Measurements from ENCODE around the gene KRT33A. TPM values are rescaled to one million over a fixed set of nuclear protein-coding genes. Genes with fewer than 3 reads are reported as not detected.

KRT33A gene
- total and polyA plus RNA-seq, 2 of the 8 experiments (the other 6 are each of a cell fraction or from before 2014, with no cell fraction given): not detected

- FAIRE-seq (no peak), DNase-seq (ENCODE audit: low read depth in 1 of 2, low spot score in 2 of 2) (no peak)
- Histone ChIP-seq H3K27ac (ENCODE audit: low read depth, low read length) (no peak overlapping the region), H3K23me2 (ENCODE audit: low read depth, low read length) (no peaks in the 10 kb centered on the region), H4K5ac (ENCODE audit: insufficient read length, low read depth, low read length) (no peak overlapping the region), H2BK5ac (ENCODE audit: low read depth, low read length) (no peak overlapping the region), H2AFZ (ENCODE audit: low read length) (no peak overlapping the region), H3K23ac (ENCODE audit: insufficient read length) (no peak overlapping the region), H4K8ac (ENCODE audit: extremely low read depth, insufficient read depth, low read length) (no peak overlapping the region), H3K79me2 (ENCODE audit: control insufficient read depth in 1 of 2, insufficient read depth in 2 of 2, low read length in 2 of 2) (no peaks in the 10 kb centered on the region), H3K79me1 (ENCODE audit: low read depth, low read length) (no peaks in the 10 kb centered on the region), H3K9me3 (ENCODE audit: insufficient read depth in 2 of 2, low read depth in 1 of 2, low read length in 1 of 2) (no peaks in the 10 kb centered on the region), H4K91ac (replicated peaks; ENCODE audit: insufficient read length, low read length) (no peak overlapping the region), H2BK15ac (ENCODE audit: low read length) (no peak overlapping the region), H3K18ac (ENCODE audit: extremely low read depth, low read length) (no peak overlapping the region), H2BK120ac (replicated peaks; ENCODE audit: low read depth, low read length) (no peak overlapping the region), H2BK12ac (ENCODE audit: low read depth, low read length) (no peak overlapping the region), H3K14ac (ENCODE audit: insufficient read length) (no peak overlapping the region), H3K56ac (replicated peaks; ENCODE audit: insufficient read length, low read depth, low read length) (no peak overlapping the region), H2BK20ac (ENCODE audit: low read length) (no peak overlapping the region), H3K36me3 (ENCODE audit: control insufficient read depth in 2 of 4, insufficient read depth in 4 of 4, low read length in 3 of 4) (no peaks in the 10 kb centered on the region), H3K4ac (replicated peaks; ENCODE audit: insufficient read length, low read depth, low read length) (no peak overlapping the region), H3K27me3 (replicated peaks in 1 of 4; ENCODE audit: control insufficient read depth in 3 of 4, extremely low read depth in 1 of 4, insufficient read depth in 3 of 4, low read length in 3 of 4) (no peaks in the 10 kb centered on the region; a peak in 1 of 7 replicates), H3K4me1 (replicated peaks in 1 of 4; ENCODE audit: control insufficient read depth in 3 of 4, insufficient read depth in 4 of 4, low read length in 3 of 4) (no peaks in the 10 kb centered on the region), H3K4me2 (ENCODE audit: insufficient read depth in 1 of 2, low read depth in 2 of 2, low read length in 2 of 2) (no peak overlapping the region), H2AK5ac (ENCODE audit: low read depth, low read length) (no peak overlapping the region), H3K9ac (replicated peaks in 1 of 4; ENCODE audit: extremely low read depth in 1 of 4, low read depth in 3 of 4, low read length in 3 of 4) (no peak overlapping the region), H4K20me1 (replicated peaks in 1 of 2; ENCODE audit: control insufficient read depth in 1 of 2, insufficient read depth in 2 of 2, low read length in 2 of 2) (no peaks in the 10 kb centered on the region), H3K4me3 (ENCODE audit: extremely low read depth in 1 of 4, insufficient read depth in 2 of 4, low read depth in 3 of 4, low read length in 4 of 4) (no peak overlapping the region)
- CTCF ChIA-PET (ENCODE audit: partially characterized antibody): interaction anchor here (0.7 to 1.6 kb wide), 3 partner anchors 22 to 548 kb away, joined by 3 to 4 read pairs (median 4); no protein-coding TSS in a partner anchor
- POLR2A ChIA-PET (ENCODE audit: partially characterized antibody): no interaction called here
- WGBS, 2 experiments (ENCODE audit: extremely low coverage in 1 of 2, insufficient coverage in 1 of 2, insufficient read length in 1 of 2, insufficient replicate concordance in 2 of 2, low coverage in 1 of 2, low lambda C conversion rate in 2 of 2, missing lambda C conversion rate in 1 of 2): 83% methylated on average over 1 of the region's 1 CpG; no CpG with 5 or more reads in 1 of the 2 experiments
- TF ChIP-seq KDM5A (IDR thresholded peaks at IDR 0.05; ENCODE audit: low read length) (no peak), POLR2A (IDR thresholded peaks at IDR 0.05; ENCODE audit: control extremely low read depth in 1 of 2, low read depth in 2 of 2, low read length in 2 of 2) (no peak)
Observed at GRCh38 chr17:41395611-41396010, 45.0 kb upstream of the KRT33A start.

Data from H1 (cell line).